IMR-90 (cell line): ENCODE results near the gene CCDC60. TPM values are rescaled to one million over a fixed set of nuclear protein-coding genes. Genes with fewer than 3 reads are reported as not detected.

Experiments
- ATAC-seq: fragments of 200-7000 bp; cut with Tn5 transposase; 2 replicates; pipeline ENCODE4 v1.9.1; 2020; ENCODE audit warnings: low read depth, mild to moderate bottlenecking, moderate library complexity
- BruUV-seq: library from RNA; stranded (reverse); fragments of 400-500 nt; replicated peaks from 2 replicates; lab custom pipeline; 2021; lab: Mats Ljungman, UMichigan
- CTCF ChIA-PET: fragments of 300-600 bp; formaldehyde crosslinking; extraction: SDS; loops from one replicate; lab custom pipeline; 2021; ENCODE audit warnings: antibody characterized with exemption; lab: Yijun Ruan, JAX
- POLR2A ChIA-PET: fragments of 300-600 bp; sonication (Branson Sonifier 250); formaldehyde crosslinking; loops from one replicate; lab custom pipeline; 2022; ENCODE audit warnings: antibody characterized with exemption; ENCODE audit not compliant: unreplicated experiment; lab: Charles Lee
- DNase-seq: peaks from one replicate; pipeline ENCODE4 v3.0.0; 2013
- H2AFZ ChIP-seq: replicated peaks from 2 replicates; pipeline ENCODE3; 2013; ENCODE audit warnings: low read length, mild to moderate bottlenecking; ENCODE audit not compliant: poor library complexity
- H2AK5ac ChIP-seq: 2 replicates; pipeline ENCODE4 v1.6.1; 2013; ENCODE audit warnings: low read depth, low read length, inconsistent platforms
- H2AK9ac ChIP-seq: replicated peaks from 2 replicates; pipeline ENCODE3; 2013; ENCODE audit warnings: mild to moderate bottlenecking, low read depth, low read length, moderate library complexity; ENCODE audit not compliant: poor library complexity
- H2BK120ac ChIP-seq: 2 replicates; pipeline ENCODE4 v1.6.1; 2013; ENCODE audit warnings: low read depth, low read length, inconsistent platforms
- H2BK15ac ChIP-seq: 3 replicates; pipeline ENCODE4 v1.6.1; 2013; ENCODE audit warnings: low read depth, low read length, inconsistent platforms
- H2BK20ac ChIP-seq: 2 replicates; pipeline ENCODE4 v1.6.1; 2013; ENCODE audit warnings: low read depth, mild to moderate bottlenecking, inconsistent platforms, low read length, moderate library complexity
- H2BK5ac ChIP-seq: 2 replicates; pipeline ENCODE4 v1.6.1; 2013; ENCODE audit warnings: mild to moderate bottlenecking, low read depth, low read length, inconsistent platforms; ENCODE audit not compliant: poor library complexity, severe bottlenecking
- H3K14ac ChIP-seq: replicated peaks from 2 replicates; pipeline ENCODE4 v1.6.1; 2013; ENCODE audit warnings: low read depth, low read length, inconsistent platforms
- H3K18ac ChIP-seq: 2 replicates; pipeline ENCODE4 v1.6.1; 2013; ENCODE audit warnings: low read depth, low read length, control low read depth
- H3K23ac ChIP-seq: 2 replicates; pipeline ENCODE4 v1.6.1; 2013; ENCODE audit warnings: low read depth, low read length, inconsistent platforms
- H3K27ac ChIP-seq: 2 replicates; pipeline ENCODE4 v1.5.1; 2013; ENCODE audit warnings: mild to moderate bottlenecking, control low read depth, low read length; ENCODE audit not compliant: insufficient read depth
- H3K27me3 ChIP-seq: 2 replicates; pipeline ENCODE4 v1.6.1; 2013; ENCODE audit warnings: low read length; ENCODE audit not compliant: control insufficient read depth, insufficient read depth
- H3K36me3 ChIP-seq: 2 replicates; pipeline ENCODE4 v1.6.1; 2013; ENCODE audit warnings: low read length, mixed read lengths; ENCODE audit not compliant: control insufficient read depth, insufficient read depth
- H3K4ac ChIP-seq: 2 replicates; pipeline ENCODE4 v1.6.1; 2013; ENCODE audit warnings: low read depth, low read length, inconsistent platforms
- H3K4me1 ChIP-seq: 2 replicates; pipeline ENCODE4 v1.6.1; 2013; ENCODE audit warnings: low read length, mixed read lengths; ENCODE audit not compliant: control insufficient read depth, insufficient read depth
- H3K4me2 ChIP-seq: 2 replicates; pipeline ENCODE4 v1.6.1; 2013; ENCODE audit warnings: low read depth, mild to moderate bottlenecking, control low read depth, low read length, moderate library complexity
- H3K4me3 ChIP-seq: 2 replicates; pipeline ENCODE4 v1.5.1; 2013; ENCODE audit warnings: low read depth, mild to moderate bottlenecking, control low read depth, low read length, moderate library complexity; ENCODE audit not compliant: insufficient read depth
- H3K56ac ChIP-seq: 2 replicates; pipeline ENCODE4 v1.6.1; 2013; ENCODE audit warnings: low read length, inconsistent platforms; ENCODE audit not compliant: insufficient read depth; ENCODE audit errors: extremely low read depth
- H3K79me1 ChIP-seq, 2 experiments: 2 replicates each; pipeline ENCODE4 v1.6.1; 2013; ENCODE audit warnings: low read length in 2 of 2, inconsistent platforms in 1 of 2, low read depth in 1 of 2
- H3K9ac ChIP-seq: 2 replicates; pipeline ENCODE4 v1.6.1; 2013; ENCODE audit warnings: low read depth, low read length, control low read depth
- H3K9me1 ChIP-seq: 2 replicates; pipeline ENCODE4 v1.6.1; 2013; ENCODE audit warnings: low read length, inconsistent platforms; ENCODE audit not compliant: insufficient read depth
- H3K9me3 ChIP-seq: 2 replicates; pipeline ENCODE4 v1.6.1; 2013; ENCODE audit warnings: low read length; ENCODE audit not compliant: control insufficient read depth, insufficient read depth
- H4K20me1 ChIP-seq: 2 replicates; pipeline ENCODE4 v1.6.1; 2013; ENCODE audit warnings: low read length, inconsistent platforms; ENCODE audit not compliant: insufficient read depth
- H4K5ac ChIP-seq: 2 replicates; pipeline ENCODE4 v1.6.1; 2013; ENCODE audit warnings: mild to moderate bottlenecking, low read depth, low read length, control low read depth
- H4K8ac ChIP-seq, 2 experiments: 2 replicates each; pipeline ENCODE4 v1.6.1; 2013; ENCODE audit warnings: low read depth in 2 of 2, low read length in 2 of 2, control low read depth in 1 of 2, inconsistent platforms in 1 of 2
- H4K91ac ChIP-seq: 2 replicates; pipeline ENCODE4 v1.6.1; 2013; ENCODE audit warnings: low read depth, low read length, inconsistent platforms; ENCODE audit not compliant: insufficient read depth
- CEBPB ChIP-seq: IDR thresholded peaks from 2 replicates; pipeline ENCODE4 v1.6.1; 2012; ENCODE audit warnings: low read depth, low read length, improper control_type of control experiment
- POLR2A ChIP-seq: IDR thresholded peaks from 2 replicates; pipeline ENCODE4 v1.6.1; 2012; ENCODE audit warnings: mild to moderate bottlenecking, low read depth, low read length
- USF2 ChIP-seq: fragments of 150-350 bp; IDR thresholded peaks from 2 replicates; pipeline ENCODE4 v1.6.1; 2017; ENCODE audit warnings: mild to moderate bottlenecking, antibody characterized with exemption, low read length, low read depth
- whole genome bisulfite sequencing, 2 experiments: methylation state at CpG; one replicate each; pipeline versions ENCODE4 v1.1.5 to v1.1.7; 2013; ENCODE audit warnings: missing lambda C conversion rate in 2 of 2; ENCODE audit not compliant: insufficient read length in 1 of 2; ENCODE audit errors: extremely low coverage in 2 of 2; 5-methylcytosine and 5-hydroxymethylcytosine counted together
- dilution Hi-C: fragments of 300-500 bp; cut with HindIII; formaldehyde crosslinking; loops from one replicate; pipeline ENCODE4 v1.14.3; 2018; ENCODE audit warnings: low sequenced_read_pairs; ENCODE audit not compliant: unreplicated experiment
- in situ Hi-C: fragments of 300-500 bp; cut with MboI; formaldehyde crosslinking; loops from 3 replicates; pipeline ENCODE4 v1.14.3; 2019; ENCODE audit warnings: low sequenced_read_pairs, inconsistent platforms, mixed read lengths
- intact Hi-C: fragments of 100-400 bp; cut with micrococcal nuclease; formaldehyde crosslinking; loops from 2 replicates; pipeline ENCODE4 v1.10.0; 2022
- polyA plus RNA-seq, 3 experiments: library from polyadenylated mRNA; depleted of rRNA; stranded (reverse); fragments of >200 nt; gene quantifications; 2 replicates each; pipeline ENCODE4 v1.2.3, GENCODE V29; 2012; ENCODE audit warnings: low replicate concordance in 1 of 3
- total RNA-seq: library from RNA; depleted of rRNA; stranded (reverse); fragments of >200 nt; gene quantifications from 2 replicates; pipeline ENCODE4 v1.2.3, GENCODE V29; 2012
- TF ChIP-seq, protein P1 (sequence below): conservative IDR thresholded peaks from 2 replicates; pipeline ENCODE4 v1.5.1; 2012; ENCODE audit warnings: mild to moderate bottlenecking, low read depth, low read length, improper control_type of control experiment

CCDC60 gene
- total and polyA plus RNA-seq, 2 of the 4 experiments (the other 2 are of a cell fraction): not detected

GRCh38 chr12:119322301-119322723, 12.2 kb upstream of the CCDC60 start:
- in situ Hi-C loops: no loop called here
- no peak for ATAC-seq

More at GRCh38 chr12:119322301-119322723, 12.2 kb upstream of the CCDC60 start:
- no peak overlapping the region for H2AK9ac ChIP-seq
- H3K79me1 ChIP-seq: no peaks in the 10 kb centered on the region
- TF ChIP-seq, protein P1, sequence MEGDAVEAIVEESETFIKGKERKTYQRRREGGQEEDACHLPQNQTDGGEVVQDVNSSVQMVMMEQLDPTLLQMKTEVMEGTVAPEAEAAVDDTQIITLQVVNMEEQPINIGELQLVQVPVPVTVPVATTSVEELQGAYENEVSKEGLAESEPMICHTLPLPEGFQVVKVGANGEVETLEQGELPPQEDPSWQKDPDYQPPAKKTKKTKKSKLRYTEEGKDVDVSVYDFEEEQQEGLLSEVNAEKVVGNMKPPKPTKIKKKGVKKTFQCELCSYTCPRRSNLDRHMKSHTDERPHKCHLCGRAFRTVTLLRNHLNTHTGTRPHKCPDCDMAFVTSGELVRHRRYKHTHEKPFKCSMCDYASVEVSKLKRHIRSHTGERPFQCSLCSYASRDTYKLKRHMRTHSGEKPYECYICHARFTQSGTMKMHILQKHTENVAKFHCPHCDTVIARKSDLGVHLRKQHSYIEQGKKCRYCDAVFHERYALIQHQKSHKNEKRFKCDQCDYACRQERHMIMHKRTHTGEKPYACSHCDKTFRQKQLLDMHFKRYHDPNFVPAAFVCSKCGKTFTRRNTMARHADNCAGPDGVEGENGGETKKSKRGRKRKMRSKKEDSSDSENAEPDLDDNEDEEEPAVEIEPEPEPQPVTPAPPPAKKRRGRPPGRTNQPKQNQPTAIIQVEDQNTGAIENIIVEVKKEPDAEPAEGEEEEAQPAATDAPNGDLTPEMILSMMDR: no peak
- TF ChIP-seq USF2: no peak
- TF ChIP-seq CEBPB: no peak
- TF ChIP-seq POLR2A: no peak
- H3K56ac ChIP-seq: no peak overlapping the region
- H2BK15ac ChIP-seq: no peak overlapping the region
- no peak overlapping the region for H2BK20ac ChIP-seq
- H3K4me1 ChIP-seq: no peaks in the 10 kb centered on the region
- H2AFZ ChIP-seq: no peak overlapping the region
- H2BK5ac ChIP-seq: no peak overlapping the region
- no peak overlapping the region for H3K4ac ChIP-seq
- no peak overlapping the region for H3K4me3 ChIP-seq
- intact Hi-C loops (no loop called here), dilution Hi-C loops (no loop called here)
- no peaks in the 10 kb centered on the region for H3K36me3 ChIP-seq
- POLR2A ChIA-PET: no interaction called here
- no peak overlapping the region for H2AK5ac ChIP-seq
- no peak overlapping the region for H2BK120ac ChIP-seq
- no peak overlapping the region for H3K18ac ChIP-seq
- CTCF ChIA-PET: no interaction called here
- H4K8ac ChIP-seq: no peak overlapping the region
- H4K91ac ChIP-seq: no peak overlapping the region
- H3K14ac ChIP-seq: no peak overlapping the region
- H3K9me1 ChIP-seq: no peaks in the 10 kb centered on the region
- no peak overlapping the region for H3K27ac ChIP-seq
- no TSS peak for BruUV-seq
- no peak overlapping the region for H3K9ac ChIP-seq
- 0% methylated on average over 1 of the region's 7 CpGs; no CpG with 5 or more reads in 1 of the 2 experiments for WGBS, 2 experiments
- H3K4me2 ChIP-seq: no peak overlapping the region
- no peak overlapping the region for H4K5ac ChIP-seq
- no peaks in the 10 kb centered on the region for H3K27me3 ChIP-seq
- no peak overlapping the region for H3K23ac ChIP-seq
- DNase-seq: no peak
- H3K9me3 ChIP-seq: peaks cover 19% of the 10 kb centered on the region
- H4K20me1 ChIP-seq: no peaks in the 10 kb centered on the region
